ENCODE results near the gene BCAN. TPM values are rescaled to one million over a fixed set of nuclear protein-coding genes. Genes with fewer than 3 reads are reported as not detected.

BCAN gene
- total RNA-seq, 1 experiment from 2014 or later = 1.2 TPM

GRCh38 chr1:156692925-156693847, 51.3 kb downstream of the BCAN start:
- Histone ChIP-seq H3K23me2 (ENCODE audit: insufficient read length, low read depth, low read length, poor library complexity, severe bottlenecking) (peaks cover 10% of the 10 kb centered on the region), H3K56ac (ENCODE audit: insufficient read length, low read depth, low read length) (no peak overlapping the region), H3K79me2 (ENCODE audit: insufficient read depth, low read length) (no peaks in the 10 kb centered on the region), H2AFZ (ENCODE audit: low read length) (no peak overlapping the region), H4K8ac (replicated peaks; ENCODE audit: insufficient read length, low read depth, low read length) (no peak overlapping the region), H3K79me1 (ENCODE audit: insufficient read depth, low read depth, low read length, poor library complexity, severe bottlenecking) (no peaks in the 10 kb centered on the region), H2BK120ac (ENCODE audit: low read depth, low read length, poor library complexity, severe bottlenecking) (no peak overlapping the region), H4K91ac (ENCODE audit: insufficient read length, low read depth, low read length) (peak overlapping the region; percentile 55), H2AK5ac (ENCODE audit: insufficient read length, low read length) (peak overlapping the region; percentile 54), H2BK15ac (ENCODE audit: low read depth, low read length) (no peak overlapping the region), H4K5ac (ENCODE audit: insufficient read length, low read depth, low read length) (no peak overlapping the region), H3T11ph (ENCODE audit: low read length) (no peak overlapping the region), H3K4me2 (ENCODE audit: insufficient read depth, insufficient read length, low read length) (peak overlapping the region; percentile 53), H3K18ac (ENCODE audit: insufficient read length, low read depth, low read length) (peak overlapping the region; percentile 80), H3K4ac (ENCODE audit: low read depth, low read length) (peak overlapping the region; percentile 20; the same call in 1 of the 2 replicates), H2BK5ac (ENCODE audit: insufficient read length, low read length) (no peak overlapping the region), H3K9me3 (ENCODE audit: control insufficient read depth, low read depth, low read length) (no peaks in the 10 kb centered on the region), H3K27ac (ENCODE audit: insufficient read length, low read depth, low read length) (no peak overlapping the region), H3K9ac (ENCODE audit: extremely low read depth, insufficient read length, low read length) (no peak overlapping the region), H3K4me1 (ENCODE audit: insufficient read depth, low read length) (peaks cover 17% of the 10 kb centered on the region; the same call in 1 of the 2 replicates), H3K27me3 (ENCODE audit: insufficient read depth, low read length) (no peaks in the 10 kb centered on the region), H2BK20ac (ENCODE audit: low read depth, low read length, poor library complexity, severe bottlenecking) (no peak overlapping the region), H2BK12ac (ENCODE audit: insufficient read length, low read depth, low read length) (peak overlapping the region; percentile 58), H4K20me1 (ENCODE audit: control insufficient read depth, insufficient read depth, insufficient read length) (no peaks in the 10 kb centered on the region), H3K14ac (ENCODE audit: insufficient read depth, low read length) (peak overlapping the region; percentile 80), H3K23ac (ENCODE audit: insufficient read length, low read depth, low read length) (no peak overlapping the region)
- Mint-ChIP-seq H3K27me3 (ENCODE audit: low read depth) (peaks cover 13% of the 10 kb centered on the region), H3K36me3 (ENCODE audit: insufficient read depth in 1 of 3, low read depth in 3 of 3) (peaks cover 1 to 13% (median 10%) of the 10 kb centered on the region in 3 experiments; a peak in 5 of 7 replicates), H3K4me1 (peaks cover 57 to 73% of the 10 kb centered on the region in 2 experiments), H3K4me3 (peak overlapping the region; percentile 54 to 75), H3K9me3 (peaks cover 0 to 5% of the 10 kb centered on the region in 2 experiments; a peak in 1 of 5 replicates), H3K27ac (peak overlapping the region; percentile 91 to 96 (median 92))
- peak; percentile 98 for DNase-seq
- TF ChIP-seq, protein P1, sequence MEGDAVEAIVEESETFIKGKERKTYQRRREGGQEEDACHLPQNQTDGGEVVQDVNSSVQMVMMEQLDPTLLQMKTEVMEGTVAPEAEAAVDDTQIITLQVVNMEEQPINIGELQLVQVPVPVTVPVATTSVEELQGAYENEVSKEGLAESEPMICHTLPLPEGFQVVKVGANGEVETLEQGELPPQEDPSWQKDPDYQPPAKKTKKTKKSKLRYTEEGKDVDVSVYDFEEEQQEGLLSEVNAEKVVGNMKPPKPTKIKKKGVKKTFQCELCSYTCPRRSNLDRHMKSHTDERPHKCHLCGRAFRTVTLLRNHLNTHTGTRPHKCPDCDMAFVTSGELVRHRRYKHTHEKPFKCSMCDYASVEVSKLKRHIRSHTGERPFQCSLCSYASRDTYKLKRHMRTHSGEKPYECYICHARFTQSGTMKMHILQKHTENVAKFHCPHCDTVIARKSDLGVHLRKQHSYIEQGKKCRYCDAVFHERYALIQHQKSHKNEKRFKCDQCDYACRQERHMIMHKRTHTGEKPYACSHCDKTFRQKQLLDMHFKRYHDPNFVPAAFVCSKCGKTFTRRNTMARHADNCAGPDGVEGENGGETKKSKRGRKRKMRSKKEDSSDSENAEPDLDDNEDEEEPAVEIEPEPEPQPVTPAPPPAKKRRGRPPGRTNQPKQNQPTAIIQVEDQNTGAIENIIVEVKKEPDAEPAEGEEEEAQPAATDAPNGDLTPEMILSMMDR (conservative IDR thresholded peaks at IDR 0.05) = no peak
- WGBS (ENCODE audit: extremely low coverage, insufficient read length, low lambda C conversion rate) = no CpG with 5 or more reads among the region's 16 CpGs
